Measurements from ENCODE around the gene CLINT1.

DNA sequence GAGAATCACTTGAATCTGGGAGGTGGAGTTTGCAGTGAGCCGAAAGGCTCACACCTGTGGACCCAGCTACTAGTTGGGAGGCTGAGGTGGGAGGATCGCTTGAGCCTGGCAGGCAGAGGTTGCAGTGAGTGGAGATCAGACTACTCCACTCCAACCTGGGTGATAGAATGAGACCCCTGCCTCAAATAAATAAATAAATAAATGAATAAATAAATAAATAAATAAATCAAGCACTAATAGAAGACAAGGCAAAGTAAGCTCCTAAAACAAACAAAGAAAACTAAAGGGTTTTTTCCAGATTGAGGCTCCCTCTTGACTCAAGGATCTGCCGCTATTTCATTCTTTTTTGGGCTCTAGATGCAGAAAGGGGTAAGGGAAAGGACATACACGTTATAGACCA, 34.7 kb upstream of the CLINT1 start:
- TF ChIP-seq CTCF (conservative IDR thresholded peaks at IDR 0.05) (no peak), ZFX (IDR thresholded peaks at IDR 0.05) (no peak)

Data from C4-2B (cell line).